Stimulated activated CD4-positive, alpha-beta T cell treated with anti-CD3 and anti-CD28 coated beads, TNF-alpha, amount 100 ng/mL, for 24 hours (primary cell): Measurements from ENCODE around the gene ZNF804B.
"Not testable (repeated sequence)": the region's sequence is repeated elsewhere in the genome, so short reads cannot be mapped to it uniquely, and the experiment has no call there.

Experiments used
- DNase-seq, 3 experiments: peaks; one replicate each; pipeline ENCODE4 v3.0.0-alpha.2; 2020; ENCODE audit warnings: low read depth in 3 of 3

ZNF804B gene

GRCh38 chr7:89085580-89085979, 326.1 kb downstream of the ZNF804B start:
- no peak for DNase-seq

GRCh38 chr7:89091550-89091949, 332.1 kb downstream of the ZNF804B start:
- DNase-seq = no peak

GRCh38 chr7:89094269-89094668, 334.8 kb downstream of the ZNF804B start:
- DNase-seq = no peak

- no peak for DNase-seq
Observed at GRCh38 chr7:89103564-89103963, 344.1 kb downstream of the ZNF804B start.

GRCh38 chr7:89104748-89105685, 345.5 kb downstream of the ZNF804B start:
- no peak for DNase-seq

- no peak for DNase-seq
Observed at GRCh38 chr7:89123871-89124270, 364.4 kb downstream of the ZNF804B start.

GRCh38 chr7:89129600-89130375, 370.3 kb downstream of the ZNF804B start:
- DNase-seq = no peak

GRCh38 chr7:89133357-89133756, 373.9 kb downstream of the ZNF804B start:
- DNase-seq = no peak

GRCh38 chr7:89133819-89134218, 374.3 kb downstream of the ZNF804B start:
- DNase-seq = no peak

- no peak for DNase-seq
Observed at GRCh38 chr7:89145801-89146200, 386.3 kb downstream of the ZNF804B start.

GRCh38 chr7:89160107-89160506, 400.6 kb downstream of the ZNF804B start:
- DNase-seq = no peak

GRCh38 chr7:89165421-89165820, 405.9 kb downstream of the ZNF804B start:
- no peak for DNase-seq

- no peak for DNase-seq
Observed at GRCh38 chr7:89170628-89171027, 411.1 kb downstream of the ZNF804B start.

- no peak for DNase-seq
Observed at GRCh38 chr7:89182116-89182515, 422.6 kb downstream of the ZNF804B start.

- no peak for DNase-seq
Observed at GRCh38 chr7:89183712-89184111, 424.2 kb downstream of the ZNF804B start.

- no peak for DNase-seq
Observed at GRCh38 chr7:89200758-89201157, 441.3 kb downstream of the ZNF804B start.

GRCh38 chr7:89223900-89224395, 464.4 kb downstream of the ZNF804B start:
- no peak for DNase-seq

GRCh38 chr7:89228688-89229171, 469.2 kb downstream of the ZNF804B start:
- not testable (repeated sequence) for DNase-seq

- DNase-seq = no peak
Observed at GRCh38 chr7:89238156-89238555, 478.7 kb downstream of the ZNF804B start.

- DNase-seq = no peak
Observed at GRCh38 chr7:89246196-89246595, 486.7 kb downstream of the ZNF804B start.

GRCh38 chr7:89247207-89247606, 487.7 kb downstream of the ZNF804B start:
- no peak for DNase-seq

- DNase-seq = no peak
Observed at GRCh38 chr7:89259085-89259484, 499.6 kb downstream of the ZNF804B start.
